Epithelial cell of proximal tubule (primary cell): ENCODE results near the gene TFB1M. TPM values are rescaled to one million over a fixed set of nuclear protein-coding genes. Genes with fewer than 3 reads are reported as not detected.
"Not testable (repeated sequence)": the region's sequence is repeated elsewhere in the genome, so short reads cannot be mapped to it uniquely, and the experiment has no call there.

Experiments used
- DNase-seq: peaks from one replicate; pipeline ENCODE4 v3.0.0-alpha.2; 2011; ENCODE audit warnings: low read depth
- H3K4me3 ChIP-seq: 2 replicates; pipeline ENCODE4 v1.5.1; 2011; ENCODE audit warnings: low read depth, mild to moderate bottlenecking, low read length
- total RNA-seq: library from RNA; depleted of rRNA; stranded (reverse); fragments of >200 nt; gene quantifications from 2 replicates; pipeline ENCODE4 v1.2.3, GENCODE V29; 2015
- TF ChIP-seq, protein P1 (sequence below): conservative IDR thresholded peaks from 2 replicates; pipeline ENCODE4 v1.5.1; 2012; ENCODE audit warnings: low read depth, mild to moderate bottlenecking, low read length

TFB1M gene
- total RNA-seq, 1 donor from 2014 or later, result 19.3 TPM

DNA sequence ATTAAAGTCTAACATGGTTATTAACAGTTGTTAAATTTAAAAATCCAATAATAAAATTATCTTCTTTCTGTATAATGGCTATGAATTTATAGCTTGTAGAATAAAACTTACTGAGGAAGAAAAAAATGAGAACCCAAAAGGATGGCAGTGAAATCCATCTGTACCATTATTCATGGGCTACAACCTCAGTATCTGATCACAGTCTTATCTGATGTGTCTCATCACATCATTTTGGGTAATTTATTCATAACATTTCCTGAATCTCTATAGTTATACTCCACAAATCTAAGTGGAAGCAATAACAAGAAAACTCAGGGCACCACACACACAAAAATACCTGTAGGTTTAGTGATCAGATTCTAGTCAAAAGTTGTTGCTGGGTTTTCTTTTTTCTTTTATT, 43.1 kb downstream of the TFB1M start:
- DNase-seq, result no peak
- H3K4me3 ChIP-seq, result no peak overlapping the region
- TF ChIP-seq, protein P1, sequence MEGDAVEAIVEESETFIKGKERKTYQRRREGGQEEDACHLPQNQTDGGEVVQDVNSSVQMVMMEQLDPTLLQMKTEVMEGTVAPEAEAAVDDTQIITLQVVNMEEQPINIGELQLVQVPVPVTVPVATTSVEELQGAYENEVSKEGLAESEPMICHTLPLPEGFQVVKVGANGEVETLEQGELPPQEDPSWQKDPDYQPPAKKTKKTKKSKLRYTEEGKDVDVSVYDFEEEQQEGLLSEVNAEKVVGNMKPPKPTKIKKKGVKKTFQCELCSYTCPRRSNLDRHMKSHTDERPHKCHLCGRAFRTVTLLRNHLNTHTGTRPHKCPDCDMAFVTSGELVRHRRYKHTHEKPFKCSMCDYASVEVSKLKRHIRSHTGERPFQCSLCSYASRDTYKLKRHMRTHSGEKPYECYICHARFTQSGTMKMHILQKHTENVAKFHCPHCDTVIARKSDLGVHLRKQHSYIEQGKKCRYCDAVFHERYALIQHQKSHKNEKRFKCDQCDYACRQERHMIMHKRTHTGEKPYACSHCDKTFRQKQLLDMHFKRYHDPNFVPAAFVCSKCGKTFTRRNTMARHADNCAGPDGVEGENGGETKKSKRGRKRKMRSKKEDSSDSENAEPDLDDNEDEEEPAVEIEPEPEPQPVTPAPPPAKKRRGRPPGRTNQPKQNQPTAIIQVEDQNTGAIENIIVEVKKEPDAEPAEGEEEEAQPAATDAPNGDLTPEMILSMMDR, result no peak

DNA sequence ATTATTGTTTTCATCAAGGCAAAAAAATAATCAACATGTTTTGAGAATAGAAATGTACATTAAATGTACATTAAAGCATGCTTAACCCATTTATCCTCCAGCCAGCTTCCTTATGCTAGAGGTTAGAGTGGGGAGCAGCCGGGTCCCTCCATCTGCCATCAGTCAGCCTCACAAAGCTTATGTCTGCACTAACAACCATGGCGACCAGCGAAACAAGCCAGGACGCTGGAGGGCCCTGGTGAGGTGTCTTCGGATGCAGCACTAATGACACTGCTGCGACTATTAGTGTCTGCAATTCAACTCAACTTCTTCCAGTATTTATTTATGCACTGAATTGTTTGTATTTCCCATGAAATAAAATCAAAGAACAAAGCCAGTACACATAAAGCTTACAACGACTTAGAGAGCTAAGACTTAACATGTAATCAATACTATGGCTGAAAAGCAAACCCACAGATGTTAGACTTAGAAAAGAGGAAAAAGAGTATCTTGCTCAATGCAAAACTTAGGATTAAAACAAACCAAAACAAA, 43.7 kb downstream of the TFB1M start:
- H3K4me3 ChIP-seq, result no peak overlapping the region
- no peak for DNase-seq
- TF ChIP-seq, protein P1, result no peak

GRCh38 chr6:155269765-155270164, 44.5 kb downstream of the TFB1M start:
- DNase-seq, result no peak
- TF ChIP-seq, protein P1, result no peak
- no peak overlapping the region for H3K4me3 ChIP-seq

- TF ChIP-seq, protein P1, result peak; percentile 82
- DNase-seq, H3K4me3 ChIP-seq: not testable (repeated sequence)
Measured at GRCh38 chr6:155268088-155268867, 46.0 kb downstream of the TFB1M start.

GRCh38 chr6:155267411-155267810, 46.9 kb downstream of the TFB1M start:
- TF ChIP-seq, protein P1, result no peak
- no peak overlapping the region for H3K4me3 ChIP-seq
- DNase-seq, result no peak

- TF ChIP-seq, protein P1, result no peak
Measured at GRCh38 chr6:155265843-155266535, 48.3 kb downstream of the TFB1M start.

More at GRCh38 chr6:155265843-155266535, 48.3 kb downstream of the TFB1M start:
- no peak for DNase-seq
- H3K4me3 ChIP-seq, result no peak overlapping the region
